A673 (cell line): ENCODE data around the gene CCDC83. TPM values are rescaled to one million over a fixed set of nuclear protein-coding genes. Genes with fewer than 3 reads are reported as not detected.

Experiments used
- BruUV-seq: library from RNA; stranded (reverse); fragments of 400-500 nt; replicated peaks from 2 replicates; lab custom pipeline; 2021; lab: Mats Ljungman, UMichigan
- CTCF ChIA-PET: fragments of 300-600 bp; sonication (Branson Sonifier 250); formaldehyde crosslinking; loops from one replicate; lab custom pipeline; 2022; ENCODE audit warnings: antibody characterized with exemption; lab: Charles Lee
- POLR2A ChIA-PET: fragments of 300-600 bp; sonication (Branson Sonifier 250); formaldehyde crosslinking; loops from one replicate; lab custom pipeline; 2022; ENCODE audit warnings: antibody characterized with exemption; ENCODE audit not compliant: low non-redundant PET; lab: Charles Lee
- DNase-seq: peaks from one replicate; pipeline ENCODE4 v3.0.0-alpha.2; 2015; ENCODE audit warnings: low spot score
- H3K27ac ChIP-seq: fragments of 200-600 bp; sonication (generic); 2 replicates; pipeline ENCODE4 v1.5.1; 2016; ENCODE audit warnings: mixed run types, low read depth, mild to moderate bottlenecking, mixed read lengths, antibody characterized with exemption, low read length; ENCODE audit not compliant: poor library complexity, severe bottlenecking
- H3K27me3 ChIP-seq: fragments of 200-600 bp; sonication (generic); replicated peaks from 2 replicates; pipeline ENCODE4 v1.6.1; 2017; ENCODE audit warnings: mixed run types, low read depth, mild to moderate bottlenecking, mixed read lengths, antibody characterized with exemption, low read length; ENCODE audit not compliant: insufficient read depth, poor library complexity
- H3K36me3 ChIP-seq: fragments of 200-600 bp; sonication (generic); 2 replicates; pipeline ENCODE4 v1.6.1; 2016; ENCODE audit warnings: mixed run types, mild to moderate bottlenecking, mixed read lengths, antibody characterized with exemption, low read length; ENCODE audit not compliant: insufficient read depth, poor library complexity, severe bottlenecking
- H3K4me1 ChIP-seq: fragments of 200-600 bp; sonication (generic); 2 replicates; pipeline ENCODE4 v1.6.1; 2017; ENCODE audit warnings: mixed run types, mild to moderate bottlenecking, mixed read lengths, antibody characterized with exemption, low read length; ENCODE audit not compliant: insufficient read depth, poor library complexity, severe bottlenecking
- H3K4me3 ChIP-seq: fragments of 200-600 bp; sonication (generic); 2 replicates; pipeline ENCODE4 v1.5.1; 2016; ENCODE audit warnings: low read depth, mixed run types, mild to moderate bottlenecking, mixed read lengths, low read length; ENCODE audit not compliant: poor library complexity, severe bottlenecking
- H3K9me3 ChIP-seq: fragments of 200-600 bp; sonication (generic); 2 replicates; pipeline ENCODE4 v1.6.1; 2016; ENCODE audit warnings: mixed run types, low read depth, mild to moderate bottlenecking, mixed read lengths, antibody characterized with exemption, low read length; ENCODE audit not compliant: poor library complexity, severe bottlenecking
- EZH2 ChIP-seq: fragments of 200-600 bp; sonication (generic); IDR thresholded peaks from 2 replicates; pipeline ENCODE4 v1.6.1; 2017; ENCODE audit warnings: borderline replicate concordance, low read depth, mild to moderate bottlenecking, mixed read lengths, antibody characterized with exemption, low read length; ENCODE audit not compliant: poor library complexity, severe bottlenecking
- intact Hi-C: fragments of 100-400 bp; cut with micrococcal nuclease; formaldehyde crosslinking; loops from one replicate; pipeline ENCODE4 v1.10.0; 2022; ENCODE audit not compliant: unreplicated experiment
- total RNA-seq: library from RNA; stranded (reverse); gene quantifications from 2 replicates; pipeline ENCODE4 v1.2.3, GENCODE V29; 2021
- TF ChIP-seq, protein P1 (sequence below): fragments of 300-800, 200-600 bp; sonication (generic); conservative IDR thresholded peaks from 2 replicates; pipeline ENCODE4 v1.5.1; 2017; ENCODE audit warnings: low read depth, mild to moderate bottlenecking, antibody characterized with exemption, low read length, moderate library complexity, mixed read lengths

CCDC83 gene
- total RNA-seq, 1 experiment from 2014 or later, result not detected

DNA sequence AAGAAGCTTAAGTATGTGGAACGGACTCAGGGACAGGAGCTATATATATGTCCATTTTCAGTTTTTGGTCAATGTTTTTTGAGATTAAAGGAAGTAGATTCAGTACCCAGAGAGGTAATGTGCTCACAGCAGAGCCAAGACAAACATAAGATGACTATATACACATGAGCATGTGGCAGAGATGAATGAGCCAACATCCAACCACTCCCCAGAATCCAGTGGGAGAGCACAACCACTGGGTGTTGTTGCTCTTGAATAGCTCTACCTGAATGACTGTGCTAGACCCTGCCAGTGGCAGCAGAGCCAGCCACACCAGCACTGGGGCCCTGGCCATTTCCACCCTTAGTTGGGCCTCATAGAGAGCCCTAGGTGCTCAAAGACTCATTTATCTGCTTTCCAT, 33.5 kb upstream of the CCDC83 start:
- ChIA-PET CTCF (no interaction called here), POLR2A (no interaction called here)
- H3K9me3 ChIP-seq, result no peaks in the 10 kb centered on the region
- TF ChIP-seq, protein P1, sequence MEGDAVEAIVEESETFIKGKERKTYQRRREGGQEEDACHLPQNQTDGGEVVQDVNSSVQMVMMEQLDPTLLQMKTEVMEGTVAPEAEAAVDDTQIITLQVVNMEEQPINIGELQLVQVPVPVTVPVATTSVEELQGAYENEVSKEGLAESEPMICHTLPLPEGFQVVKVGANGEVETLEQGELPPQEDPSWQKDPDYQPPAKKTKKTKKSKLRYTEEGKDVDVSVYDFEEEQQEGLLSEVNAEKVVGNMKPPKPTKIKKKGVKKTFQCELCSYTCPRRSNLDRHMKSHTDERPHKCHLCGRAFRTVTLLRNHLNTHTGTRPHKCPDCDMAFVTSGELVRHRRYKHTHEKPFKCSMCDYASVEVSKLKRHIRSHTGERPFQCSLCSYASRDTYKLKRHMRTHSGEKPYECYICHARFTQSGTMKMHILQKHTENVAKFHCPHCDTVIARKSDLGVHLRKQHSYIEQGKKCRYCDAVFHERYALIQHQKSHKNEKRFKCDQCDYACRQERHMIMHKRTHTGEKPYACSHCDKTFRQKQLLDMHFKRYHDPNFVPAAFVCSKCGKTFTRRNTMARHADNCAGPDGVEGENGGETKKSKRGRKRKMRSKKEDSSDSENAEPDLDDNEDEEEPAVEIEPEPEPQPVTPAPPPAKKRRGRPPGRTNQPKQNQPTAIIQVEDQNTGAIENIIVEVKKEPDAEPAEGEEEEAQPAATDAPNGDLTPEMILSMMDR, result no peak
- no peak for TF ChIP-seq EZH2
- no peaks in the 10 kb centered on the region for H3K36me3 ChIP-seq
- DNase-seq, result no peak
- intact Hi-C loops, result loop anchor here (10.0 kb wide), 1 partner anchor 227 kb away; no protein-coding TSS in a partner anchor
- no peaks in the 10 kb centered on the region for H3K27me3 ChIP-seq
- BruUV-seq, result no TSS peak
- no peak overlapping the region for H3K27ac ChIP-seq
- no peak overlapping the region for H3K4me3 ChIP-seq
- no peaks in the 10 kb centered on the region for H3K4me1 ChIP-seq

DNA sequence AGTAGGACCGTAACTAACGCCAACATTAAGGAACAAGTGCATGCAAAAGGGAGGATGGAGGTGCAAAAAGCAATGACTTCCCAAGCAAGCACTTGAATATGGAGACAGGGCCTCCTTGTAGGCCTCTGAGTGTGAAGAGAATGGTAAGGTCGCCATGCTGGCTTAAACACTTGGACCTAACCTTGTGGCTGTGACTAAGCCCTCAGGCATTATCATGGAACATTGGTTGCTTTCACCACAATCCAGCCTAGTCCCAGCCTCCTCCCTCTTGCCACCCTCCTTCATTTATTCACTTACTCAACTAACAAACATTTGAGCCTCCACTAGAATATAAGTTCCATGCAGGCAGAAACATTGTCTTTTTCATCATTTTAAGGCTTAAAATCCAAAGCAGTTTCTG, 32.4 kb upstream of the CCDC83 start:
- intact Hi-C loops, result loop anchor here (10.0 kb wide), 1 partner anchor 228 kb away; no protein-coding TSS in a partner anchor
- POLR2A ChIA-PET, result no interaction called here
- no peak for DNase-seq

DNA sequence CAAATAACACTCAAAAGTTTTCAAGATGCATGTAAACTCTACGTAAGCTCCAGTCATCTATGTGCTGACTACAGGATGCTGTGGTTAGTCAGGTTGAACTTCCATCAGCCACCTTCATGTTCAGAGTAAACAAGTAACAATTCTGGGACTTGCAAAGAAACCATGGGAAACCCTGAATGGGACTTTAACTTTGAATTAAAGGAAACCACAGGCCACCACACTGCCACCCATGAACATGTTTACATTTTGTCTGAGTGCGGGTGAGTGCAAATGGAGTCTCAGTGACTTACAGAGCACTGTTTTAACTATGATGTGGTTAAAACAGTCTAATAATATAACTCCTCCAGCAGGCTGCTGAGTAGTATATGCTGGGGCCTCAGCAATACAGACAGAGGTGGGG, 31.4 kb upstream of the CCDC83 start:
- H3K4me1 ChIP-seq, result no peaks in the 10 kb centered on the region
- H3K4me3 ChIP-seq, result no peak overlapping the region
- POLR2A ChIA-PET, result no interaction called here
- TF ChIP-seq, protein P1, result no peak
- TF ChIP-seq EZH2, result no peak
- H3K27ac ChIP-seq, result no peak overlapping the region
- intact Hi-C loops, result loop anchor here (10.0 kb wide), 1 partner anchor 229 kb away; no protein-coding TSS in a partner anchor
- no peaks in the 10 kb centered on the region for H3K27me3 ChIP-seq
- no peak for DNase-seq
- no peaks in the 10 kb centered on the region for H3K9me3 ChIP-seq
- BruUV-seq, result no TSS peak
- CTCF ChIA-PET, result no interaction called here
- no peaks in the 10 kb centered on the region for H3K36me3 ChIP-seq

More for the DNA sequence above, 32.4 kb upstream of the CCDC83 start:
- no TSS peak for BruUV-seq
- TF ChIP-seq EZH2, result no peak
- TF ChIP-seq, protein P1, result no peak
- no peaks in the 10 kb centered on the region for H3K4me1 ChIP-seq
- no peak overlapping the region for H3K27ac ChIP-seq
- no peaks in the 10 kb centered on the region for H3K9me3 ChIP-seq
- no peak overlapping the region for H3K4me3 ChIP-seq
- CTCF ChIA-PET, result no interaction called here
- H3K36me3 ChIP-seq, result no peaks in the 10 kb centered on the region
- H3K27me3 ChIP-seq, result no peaks in the 10 kb centered on the region
